HG02981 (cell line): ENCODE measurements around the gene ZC3H12A.

Experiments used
- ATAC-seq: cut with Tn5 transposase; IDR thresholded peaks from one replicate; pipeline ENCODE4 v1.9.1; 2021; ENCODE audit warnings: mild to moderate bottlenecking, moderate library complexity; ENCODE audit not compliant: unreplicated experiment

Gene ZC3H12A

DNA sequence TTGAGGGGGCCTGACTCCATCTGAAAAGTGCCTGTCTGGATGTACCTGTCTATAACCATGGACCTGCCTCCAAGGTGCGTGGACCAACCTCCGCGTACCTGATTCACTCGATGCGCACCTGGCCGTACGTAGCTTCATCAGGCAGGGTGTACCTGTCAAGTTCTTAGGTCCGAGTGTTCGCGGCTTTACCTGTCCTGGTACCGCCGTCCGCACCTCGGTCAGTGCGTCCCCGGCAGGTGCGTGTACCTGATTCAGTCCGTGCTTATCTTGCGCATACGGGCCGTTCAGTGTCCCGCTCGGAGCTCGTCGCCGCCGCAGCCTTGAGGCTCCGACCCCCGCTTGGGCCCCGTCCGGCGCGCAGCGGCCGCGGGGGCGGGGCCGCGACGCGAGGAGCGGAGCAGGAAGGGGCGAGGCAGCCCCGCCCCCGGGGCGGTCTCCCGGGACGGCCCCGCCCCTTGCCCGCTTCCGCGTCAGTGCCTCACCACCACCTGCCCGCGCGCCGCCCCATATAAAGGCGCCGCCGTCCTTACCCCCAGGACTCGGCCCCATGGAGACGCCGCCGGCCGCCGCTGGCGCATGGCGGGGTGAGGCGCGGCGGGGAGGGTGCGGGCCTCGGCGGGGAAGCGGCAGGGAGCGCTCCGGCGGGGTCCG lies at the start of gene ZC3H12A:
ZC3H12A (plus strand) TSS at position 535 of the 651 bp plus-strand sequence. CDS start 917 bp downstream, outside the sequence.
- peak; percentile 49 for ATAC-seq

DNA sequence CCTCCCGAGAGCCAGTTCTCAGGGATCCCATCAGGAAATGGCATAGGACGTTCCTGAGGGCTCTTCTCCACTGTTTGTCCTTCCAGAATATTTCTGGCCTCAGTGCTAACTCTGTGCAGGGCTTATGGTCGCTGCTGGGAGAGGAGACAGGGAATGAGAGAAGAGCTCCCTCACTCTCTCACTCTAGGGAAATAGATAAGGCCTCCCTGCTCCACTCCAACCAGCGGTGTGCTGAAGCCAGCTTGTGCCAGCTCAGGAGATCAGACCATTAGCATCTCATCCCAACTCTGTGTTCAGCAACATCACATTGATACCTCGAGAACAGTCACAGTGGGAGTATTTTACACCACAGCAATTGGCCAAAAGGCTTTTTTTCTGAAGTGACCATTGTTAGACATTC lies 49.2 kb upstream of the ZC3H12A start:
- no peak for ATAC-seq

DNA sequence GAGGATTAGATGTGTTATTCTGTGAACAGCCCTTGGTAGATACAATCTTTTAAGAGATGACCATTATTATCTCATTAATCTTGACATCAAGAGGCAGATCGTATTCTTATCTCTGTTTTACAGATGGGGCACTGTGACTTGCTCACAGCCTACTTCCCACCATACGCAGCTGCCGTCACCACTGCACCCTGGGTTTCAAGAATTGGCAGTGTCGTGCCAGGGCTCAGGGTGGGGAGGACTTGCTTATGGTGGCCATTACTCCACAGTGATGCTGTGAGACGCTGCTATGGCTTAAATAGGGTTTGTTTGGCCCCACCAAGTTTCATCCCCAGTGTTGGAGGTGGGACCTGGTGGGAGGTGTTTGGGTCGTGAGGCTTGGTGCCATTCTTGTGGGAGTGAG lies 45.4 kb upstream of the ZC3H12A start:
- ATAC-seq = no peak

DNA sequence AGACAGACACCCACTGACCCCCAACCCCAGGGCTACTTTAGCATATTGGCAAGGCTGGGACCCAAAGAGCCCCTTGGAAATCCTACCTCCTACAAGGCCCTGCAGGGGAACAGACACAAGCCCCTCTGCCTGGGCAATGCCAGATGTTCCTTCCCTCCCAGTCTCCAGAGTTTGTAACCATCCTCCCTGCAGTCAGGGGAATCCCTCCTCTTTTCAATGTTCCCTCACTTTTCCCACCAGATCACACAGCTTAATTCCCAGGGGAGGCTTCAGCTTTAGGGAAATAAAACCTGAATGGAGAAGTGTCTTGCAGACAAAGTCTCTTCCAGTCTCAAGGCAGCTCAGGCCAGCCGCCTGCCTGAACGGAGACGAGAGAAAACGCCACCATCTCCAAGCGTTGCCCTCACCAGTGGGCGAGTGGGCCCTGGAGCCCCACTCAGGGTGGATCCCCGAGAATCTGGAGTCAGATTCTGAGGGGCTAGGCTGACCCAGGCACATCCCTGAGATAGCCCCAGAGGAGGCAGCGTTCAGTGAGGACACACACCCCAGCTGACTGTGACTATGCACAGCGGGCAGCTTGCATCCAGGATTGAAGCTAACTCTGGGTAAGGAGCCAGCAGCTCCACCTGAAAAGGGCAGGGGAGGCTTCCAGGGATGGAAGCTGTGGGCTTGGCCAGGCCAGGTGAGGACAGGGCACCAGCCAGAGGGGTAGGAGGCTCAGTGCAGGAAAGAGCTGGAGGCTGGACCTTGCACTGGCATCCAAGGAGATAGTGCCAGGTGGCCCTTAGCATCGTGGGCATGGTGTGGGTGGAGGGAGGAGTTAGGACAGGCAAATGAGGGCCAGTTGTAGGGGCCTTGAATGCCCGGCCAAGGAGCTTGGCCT lies 44.0 kb upstream of the ZC3H12A start:
- ATAC-seq = no peak

DNA sequence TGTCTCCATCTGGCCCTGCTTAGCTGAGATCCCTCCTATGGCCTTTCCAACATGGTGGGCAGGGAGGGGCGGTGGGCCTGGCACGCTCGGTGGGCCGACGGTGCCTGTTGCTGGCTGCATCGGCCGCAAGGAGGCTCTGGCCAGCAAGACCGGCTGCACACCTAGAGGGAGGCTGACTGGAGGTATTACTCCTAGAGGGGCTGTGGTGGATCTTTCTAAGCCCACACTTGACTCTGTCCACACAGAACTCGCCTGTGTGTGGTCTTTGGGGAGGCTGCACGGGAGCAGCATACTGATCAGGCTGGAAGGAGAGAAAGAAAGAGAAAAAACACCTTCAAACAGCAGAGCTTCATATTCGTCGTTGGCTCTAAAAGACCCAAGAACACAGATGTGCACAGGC lies 41.7 kb upstream of the ZC3H12A start:
- ATAC-seq = no peak

DNA sequence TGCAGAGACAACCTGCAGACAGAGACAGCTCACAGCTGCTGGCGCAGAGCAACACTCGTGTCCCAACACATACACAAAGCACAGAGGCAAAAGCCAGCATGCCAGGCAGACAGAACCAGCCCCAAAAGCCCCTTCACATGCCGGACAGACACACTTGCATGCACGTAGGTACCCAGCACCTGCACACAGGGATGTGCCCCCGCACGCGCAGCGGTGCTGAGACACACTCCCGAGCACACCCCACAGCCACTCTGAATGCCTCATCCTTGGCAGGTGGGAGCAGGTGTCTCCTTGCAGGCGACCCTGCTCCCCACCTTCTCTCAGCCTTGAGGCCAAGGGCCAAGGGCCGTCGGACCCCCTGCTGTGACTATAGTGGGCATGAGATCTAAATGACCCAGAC lies 41.2 kb upstream of the ZC3H12A start:
- no peak for ATAC-seq

DNA sequence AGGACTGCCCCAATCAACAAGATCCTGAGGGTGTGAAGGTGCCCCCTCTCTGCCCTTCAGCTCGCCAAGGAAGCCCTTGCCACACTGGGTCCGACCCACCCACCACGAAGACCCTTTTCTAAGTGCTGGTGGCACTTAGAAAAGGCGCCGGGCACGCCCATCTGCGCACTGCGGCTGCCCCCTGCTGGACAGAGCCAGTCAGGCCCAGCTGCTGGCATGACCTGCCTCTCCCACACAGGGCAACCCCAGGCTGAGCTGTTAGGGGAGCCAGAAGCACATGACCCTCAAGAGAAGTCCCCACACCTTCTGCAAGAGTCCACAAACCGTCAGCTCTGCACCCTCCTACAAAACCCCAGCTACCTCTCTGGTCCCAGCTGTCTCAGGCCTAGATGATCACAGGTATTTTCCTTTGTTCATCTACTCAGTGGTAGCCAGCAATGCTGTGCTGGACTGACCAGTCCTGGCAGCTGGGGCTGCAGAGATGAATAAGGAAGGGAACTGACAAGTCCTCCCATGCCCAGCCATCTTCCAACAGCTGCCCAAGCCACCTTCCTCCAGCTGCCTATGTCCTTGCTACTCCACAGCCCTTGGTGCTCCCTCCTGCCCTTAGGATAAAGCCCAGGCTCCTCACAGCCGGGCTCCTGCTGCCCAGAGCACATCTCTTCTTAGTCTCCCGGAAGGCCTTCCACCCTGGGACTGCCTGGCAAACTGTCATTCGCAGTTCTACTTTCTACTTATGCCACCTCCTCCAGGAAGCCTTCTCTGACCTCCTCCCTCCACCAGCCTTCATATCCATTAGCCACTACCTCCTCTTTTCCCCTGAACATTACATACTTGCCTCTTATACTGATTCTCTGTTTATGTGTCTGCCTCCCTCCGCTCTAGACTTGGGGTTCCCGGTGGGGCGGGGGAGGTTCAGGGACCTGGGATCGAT lies 39.8 kb upstream of the ZC3H12A start:
- ATAC-seq = no peak

DNA sequence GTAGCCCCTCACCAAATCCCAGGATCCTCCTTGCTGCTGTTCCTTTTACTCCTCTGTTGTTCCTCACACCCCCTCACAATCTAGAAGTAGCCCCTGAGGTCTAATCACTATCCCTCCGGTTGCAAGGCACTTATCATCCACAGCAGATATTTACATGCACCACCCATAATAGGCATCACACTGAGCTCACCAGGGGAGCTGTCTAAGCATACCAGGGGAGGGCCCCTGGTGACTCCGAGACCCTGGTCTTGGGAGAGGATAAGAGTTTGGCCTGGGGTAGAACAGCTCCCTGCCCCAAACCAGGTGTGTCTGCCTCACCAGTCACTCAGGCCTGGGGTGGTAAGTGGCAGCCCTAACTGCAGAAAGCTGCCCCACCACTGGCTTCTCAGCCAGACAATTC lies 37.3 kb upstream of the ZC3H12A start:
- no peak for ATAC-seq

DNA sequence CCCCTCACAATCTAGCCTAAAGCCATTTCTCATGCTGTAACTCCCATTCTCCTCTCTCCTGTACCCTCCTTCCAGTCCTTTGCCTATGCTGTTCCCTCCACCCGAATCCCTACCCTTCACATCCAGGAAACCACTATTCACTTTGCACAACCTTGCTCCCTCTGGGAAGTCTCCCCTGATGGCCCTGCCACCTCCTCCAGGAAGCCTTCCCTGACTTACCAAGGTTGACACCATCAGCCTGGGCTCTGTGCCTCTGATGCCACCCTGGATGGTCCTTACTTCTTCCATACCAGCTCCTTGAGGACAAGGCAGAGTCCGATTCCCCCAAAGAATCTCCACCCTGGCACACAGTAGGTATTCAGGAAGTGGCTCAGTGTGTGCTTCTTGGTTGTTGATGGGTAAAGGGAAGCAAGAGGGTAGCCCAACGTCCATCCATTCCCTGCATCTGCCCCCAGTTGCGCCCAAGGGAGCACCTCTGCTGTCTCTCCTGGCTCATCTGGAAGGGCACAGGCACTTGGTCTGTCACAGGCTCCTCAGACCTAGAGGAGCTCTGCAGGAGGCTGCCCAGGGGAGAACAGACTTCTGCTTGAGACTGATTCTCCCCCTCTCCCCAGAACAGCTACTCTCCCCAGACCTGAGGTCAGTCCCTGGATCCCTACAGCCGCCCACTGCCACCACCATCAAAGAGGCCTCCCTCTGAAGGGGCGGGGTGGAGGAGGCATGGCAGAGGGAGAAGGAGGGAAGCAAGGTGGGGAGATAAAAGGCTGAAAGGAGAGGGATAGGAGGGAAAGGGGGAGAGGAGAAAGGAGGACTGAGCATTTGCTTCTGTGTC lies 36.1 kb upstream of the ZC3H12A start:
- ATAC-seq = no peak

DNA sequence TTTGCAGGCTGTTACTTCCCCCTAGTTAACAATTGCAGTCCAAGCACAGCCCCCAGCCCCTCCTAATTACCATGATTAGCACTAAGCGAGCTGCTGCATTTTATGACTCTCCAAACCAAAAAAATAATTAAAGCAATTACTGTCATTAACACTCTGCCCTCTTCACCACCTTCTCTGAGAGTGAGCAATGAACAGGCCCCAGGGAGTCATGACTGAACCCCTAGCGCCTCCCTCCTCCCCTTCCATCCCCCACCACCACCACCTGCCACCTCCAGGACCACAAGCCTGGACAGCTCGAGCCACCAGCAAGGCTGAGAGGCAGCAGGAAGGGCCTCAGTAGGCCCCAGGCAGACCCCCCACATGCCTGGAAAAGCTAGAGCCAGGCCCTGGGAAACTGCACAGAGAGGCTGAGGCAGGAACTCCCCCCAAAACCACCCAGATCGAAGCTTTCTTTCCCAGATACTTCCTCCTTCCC lies 35.5 kb upstream of the ZC3H12A start:
- no peak for ATAC-seq

DNA sequence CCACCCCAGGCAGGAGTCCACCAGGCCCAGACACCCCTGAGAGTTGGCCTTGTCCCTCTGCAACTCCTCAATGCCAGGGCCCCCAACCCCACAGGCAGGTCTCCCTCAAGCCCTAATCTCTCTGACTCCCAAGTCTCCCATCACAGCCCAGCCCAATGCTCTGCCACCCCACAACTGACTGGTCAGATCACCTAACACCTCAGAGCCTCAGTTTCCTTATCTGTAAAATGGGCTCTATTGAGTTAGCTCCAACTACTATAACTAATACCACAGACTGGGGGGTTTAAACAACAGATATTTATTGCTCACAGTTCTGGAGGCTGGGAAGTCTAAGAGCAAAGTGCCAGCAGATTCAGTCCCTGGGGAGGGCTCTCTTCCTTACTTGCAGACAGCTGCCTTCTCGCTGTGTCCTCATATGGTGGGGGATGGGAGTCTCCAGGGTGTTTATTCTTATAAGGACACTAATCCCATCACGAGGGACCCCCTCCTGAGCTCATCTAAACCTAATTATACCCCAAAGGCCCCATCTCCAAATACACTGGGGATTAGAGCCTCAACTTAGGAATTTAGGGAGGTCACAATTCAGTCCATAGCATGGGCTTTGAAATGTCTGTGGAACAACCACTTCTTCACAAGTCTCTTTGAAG lies 34.9 kb upstream of the ZC3H12A start:
- no peak for ATAC-seq

DNA sequence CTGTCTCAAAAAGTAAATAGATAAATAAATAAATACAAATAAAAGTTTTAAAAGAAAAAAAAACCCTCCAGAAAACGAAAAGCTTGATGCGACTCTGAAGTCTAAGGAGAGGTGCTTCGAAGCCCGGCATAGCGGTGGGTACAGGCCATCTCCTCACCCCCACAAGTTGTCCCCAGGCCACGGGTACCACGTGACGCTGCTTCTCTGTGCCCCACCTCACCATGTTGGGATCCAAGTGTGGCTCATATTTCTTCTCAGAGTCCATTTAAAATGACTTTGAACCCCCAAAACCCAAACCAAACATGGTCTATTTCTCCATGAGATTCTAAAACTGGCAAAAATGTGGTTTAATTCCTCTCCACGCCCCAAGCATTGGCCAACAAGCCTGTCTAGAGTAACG lies 32.9 kb upstream of the ZC3H12A start:
- no peak for ATAC-seq

DNA sequence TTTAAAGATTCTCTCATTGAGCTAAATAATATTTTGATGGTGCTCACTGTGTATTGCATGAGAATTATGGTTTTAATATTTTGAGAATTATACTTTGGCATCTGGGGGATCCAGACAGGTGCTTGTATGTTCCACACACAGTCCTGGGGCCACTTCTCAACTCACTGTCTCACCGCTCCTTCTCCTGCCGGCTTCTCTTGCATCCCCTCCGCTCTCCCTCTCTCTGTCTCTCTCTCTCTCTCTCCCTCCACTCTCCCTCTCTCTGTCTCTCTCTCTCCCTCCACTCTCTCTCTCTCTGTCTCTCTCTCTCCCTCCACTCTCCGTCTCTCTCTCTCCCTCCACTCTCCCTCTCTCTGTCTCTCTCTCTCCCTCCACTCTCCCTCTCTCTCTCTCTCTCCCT lies 32.2 kb upstream of the ZC3H12A start:
- ATAC-seq = no peak

DNA sequence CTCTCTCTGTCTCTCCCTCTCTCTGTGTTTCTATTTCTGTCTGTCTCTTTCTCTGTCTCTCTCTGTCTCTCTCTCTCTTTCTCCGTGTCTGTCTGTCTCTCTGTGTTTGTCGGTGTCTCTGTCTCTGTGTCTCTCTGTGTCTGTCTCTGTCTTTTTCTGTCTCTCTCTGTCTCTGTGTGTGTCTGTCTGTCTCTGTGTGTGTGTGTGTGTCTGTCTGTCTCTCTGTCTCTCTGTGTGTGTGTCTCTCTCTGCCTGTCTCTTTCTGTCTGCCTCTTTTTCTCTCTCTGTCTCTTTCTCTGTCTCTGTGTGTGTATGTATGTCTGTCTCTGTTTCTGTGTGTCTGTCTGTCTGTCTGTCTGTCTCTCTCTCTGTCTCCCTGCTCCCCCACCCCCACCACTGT lies 31.7 kb upstream of the ZC3H12A start:
- no peak for ATAC-seq

DNA sequence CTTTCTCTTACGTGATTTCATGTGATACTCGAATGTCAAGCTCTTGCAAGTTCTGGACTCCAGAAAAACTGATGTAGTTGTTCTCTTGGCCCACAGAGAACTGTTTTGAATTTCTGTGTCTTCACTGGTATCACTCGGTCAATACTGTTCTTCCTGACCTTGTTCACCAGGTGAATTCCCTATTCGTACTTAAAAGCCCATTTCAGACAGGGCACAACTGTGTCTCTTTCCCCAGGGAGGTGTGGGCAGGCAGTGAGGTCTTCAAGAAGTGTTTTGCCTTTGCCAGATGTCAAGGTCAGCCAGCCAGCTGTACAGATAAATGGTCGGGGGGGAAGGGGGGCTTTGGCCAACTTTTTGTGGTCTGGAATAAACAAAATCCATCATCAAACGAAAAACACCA lies 27.5 kb upstream of the ZC3H12A start:
- ATAC-seq = no peak

DNA sequence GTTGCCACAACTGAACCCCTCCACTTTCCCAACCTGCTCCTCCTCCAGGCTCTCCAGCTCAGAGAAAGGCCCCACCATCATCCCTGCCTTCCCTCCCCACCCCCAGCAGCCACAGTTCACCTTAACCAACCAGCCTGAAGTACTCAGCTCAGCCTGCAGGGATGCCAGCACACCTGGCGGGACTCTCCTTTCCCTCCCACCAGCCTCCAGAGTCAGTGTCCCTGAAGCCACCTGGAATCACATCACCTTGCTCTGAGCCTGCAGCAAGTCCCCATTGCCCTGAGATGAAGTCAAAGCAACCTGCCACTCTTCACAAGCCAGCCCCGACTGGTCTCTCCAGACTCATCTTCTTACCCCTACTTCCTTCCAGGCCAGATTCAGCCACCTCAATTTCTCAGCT lies 26.2 kb upstream of the ZC3H12A start:
- ATAC-seq = no peak

DNA sequence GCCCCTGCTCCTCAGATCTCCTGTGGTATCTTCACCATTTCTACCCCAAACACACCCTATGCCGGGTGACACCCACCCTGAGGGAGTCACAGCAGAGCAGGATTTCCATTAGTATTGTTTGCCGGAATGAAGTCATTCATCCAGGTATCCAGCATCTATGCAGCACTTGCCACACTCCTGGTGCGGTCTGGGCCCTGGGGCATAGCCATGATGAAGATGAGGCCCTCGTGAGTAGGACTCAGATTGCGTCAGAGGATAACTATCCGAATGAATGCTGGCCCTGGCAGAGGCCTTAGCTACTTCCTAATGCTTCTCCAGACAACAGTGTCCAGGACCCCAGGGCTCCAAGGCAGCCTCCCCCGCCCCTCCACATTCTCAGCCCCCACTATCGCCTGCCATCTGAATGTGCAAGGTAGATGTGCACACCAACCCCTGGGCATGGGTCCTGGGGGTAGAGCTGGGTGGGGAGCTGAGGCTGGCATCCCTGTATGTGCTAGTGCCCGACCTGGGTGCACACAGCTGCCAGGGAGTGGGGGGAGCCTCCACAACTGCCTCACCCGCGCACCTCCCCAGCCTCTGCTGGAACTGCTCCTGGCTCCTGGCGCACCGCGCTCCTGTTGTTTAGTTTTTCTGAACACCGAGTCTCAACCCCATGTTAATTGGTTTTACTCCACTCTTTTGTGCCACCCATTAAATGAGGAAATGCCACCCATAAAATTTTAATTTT lies 25.5 kb upstream of the ZC3H12A start:
- ATAC-seq = no peak

DNA sequence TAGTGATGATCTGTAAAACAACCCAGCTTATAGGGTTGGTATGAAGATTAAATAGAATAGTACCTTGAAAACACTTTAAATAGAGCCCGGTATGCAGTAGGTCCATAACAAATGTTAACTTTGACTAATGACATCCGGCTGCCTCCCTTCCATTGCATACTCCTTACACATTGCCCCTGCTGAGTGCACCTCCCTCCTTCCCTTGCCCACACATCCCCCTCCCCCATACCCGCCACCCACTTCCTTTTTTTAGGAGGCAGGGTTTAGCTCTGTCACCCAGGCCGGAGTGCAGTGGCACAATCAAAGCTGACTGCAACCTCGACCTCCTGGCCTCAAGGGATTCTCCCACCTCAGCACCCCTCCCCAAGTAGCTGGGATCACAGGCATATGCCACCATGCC lies 24.4 kb upstream of the ZC3H12A start:
- no peak for ATAC-seq

DNA sequence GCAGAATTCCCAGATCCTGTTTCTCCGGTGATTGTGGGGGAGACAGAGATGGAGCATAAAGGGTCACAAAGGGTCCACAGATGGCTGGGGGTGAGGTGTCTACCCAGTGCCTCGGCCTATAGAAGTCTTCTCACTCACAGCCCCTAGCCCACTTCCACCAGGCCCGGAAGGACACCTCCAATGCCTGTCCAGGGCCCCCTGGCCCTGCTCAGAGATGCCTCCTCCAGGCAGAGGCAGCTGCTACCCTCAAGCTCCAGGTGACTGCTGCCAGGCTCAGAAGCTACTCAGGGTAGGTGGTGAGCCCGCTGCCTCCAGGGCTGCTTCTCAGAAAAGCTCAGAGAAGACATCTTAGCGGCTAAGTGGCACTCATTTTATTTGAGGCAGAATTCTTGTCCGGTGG lies 22.0 kb upstream of the ZC3H12A start:
- no peak for ATAC-seq
